Neural cell (in vitro differentiated cells): Measurements from ENCODE around the gene ATF6. TPM values are rescaled to one million over a fixed set of nuclear protein-coding genes. Genes with fewer than 3 reads are reported as not detected.

ENCODE experiments used
- H2AFZ ChIP-seq: fragments of 200-600, 300-800 bp; sonication (generic), shearing (Covaris generic); 2 replicates; pipeline ENCODE4 v1.6.0; 2014; ENCODE audit warnings: low read depth, mild to moderate bottlenecking, antibody characterized with exemption, low read length, moderate library complexity
- H3F3A ChIP-seq: fragments of 200-600 bp; shearing (Covaris generic); 2 replicates; pipeline ENCODE4 v1.6.1; 2016; ENCODE audit warnings: mild to moderate bottlenecking, moderate library complexity, mixed read lengths, antibody characterized with exemption, low read length; ENCODE audit not compliant: insufficient read depth, poor library complexity, severe bottlenecking
- H3K27ac ChIP-seq: fragments of 200-600, 300-800 bp; sonication (generic), shearing (Covaris generic); 2 replicates; pipeline ENCODE4 v1.5.1; 2014; ENCODE audit warnings: mild to moderate bottlenecking, low read length, moderate library complexity
- H3K27me3 ChIP-seq: fragments of 300-800, 200-600 bp; sonication (generic), shearing (Covaris generic); 2 replicates; pipeline ENCODE4 v1.6.0; 2014; ENCODE audit warnings: mild to moderate bottlenecking, low read depth, low read length, moderate library complexity; ENCODE audit not compliant: insufficient read depth
- H3K36me3 ChIP-seq: fragments of 300-800, 200-600 bp; sonication (generic), shearing (Covaris generic); 2 replicates; pipeline ENCODE4 v1.5.1; 2014; ENCODE audit warnings: mild to moderate bottlenecking, antibody characterized with exemption, low read length, moderate library complexity; ENCODE audit not compliant: insufficient read depth
- H3K4me2 ChIP-seq: fragments of 300-800, 200-600 bp; sonication (generic), shearing (Covaris generic); 2 replicates; pipeline ENCODE4 v1.6.0; 2014; ENCODE audit warnings: mild to moderate bottlenecking, low read length
- H3K4me3 ChIP-seq: fragments of 300-800, 200-600 bp; sonication (generic), shearing (Covaris generic); 2 replicates; pipeline ENCODE4 v1.5.1; 2014; ENCODE audit warnings: mild to moderate bottlenecking, low read length, moderate library complexity
- H3K79me2 ChIP-seq: fragments of 200-600 bp; shearing (Covaris generic); replicated peaks from 2 replicates; pipeline ENCODE4 v1.6.0; 2014; ENCODE audit warnings: mild to moderate bottlenecking, low read length, moderate library complexity; ENCODE audit not compliant: insufficient read depth
- H3K9ac ChIP-seq: fragments of 300-800, 200-600 bp; sonication (generic), shearing (Covaris generic); 2 replicates; pipeline ENCODE4 v1.6.1; 2016; ENCODE audit warnings: mild to moderate bottlenecking, low read length, mixed read lengths
- H3K9me2 ChIP-seq: fragments of 200-600 bp; shearing (Covaris generic); 2 replicates; pipeline ENCODE4 v1.6.1; 2016; ENCODE audit warnings: mild to moderate bottlenecking, low read length, mixed read lengths; ENCODE audit not compliant: insufficient read depth
- H3K9me3 ChIP-seq: fragments of 200-600, 300-800 bp; sonication (generic), shearing (Covaris generic); 2 replicates; pipeline ENCODE4 v1.6.1; 2016; ENCODE audit warnings: mild to moderate bottlenecking, mixed run types, low read length, moderate library complexity, mixed read lengths
- H4K20me1 ChIP-seq: fragments of 200-600 bp; shearing (Covaris generic); 2 replicates; pipeline ENCODE4 v1.6.1; 2016; ENCODE audit warnings: mild to moderate bottlenecking, mixed run types; ENCODE audit not compliant: insufficient read depth
- CTCF ChIP-seq: fragments of 450-650 bp; IDR thresholded peaks from 2 replicates; pipeline ENCODE4 v1.5.1; 2014; ENCODE audit warnings: antibody characterized with exemption, mild to moderate bottlenecking, moderate library complexity; ENCODE audit not compliant: poor library complexity, severe bottlenecking
- EP300 ChIP-seq: fragments of 450-650 bp; conservative IDR thresholded peaks from 2 replicates; pipeline ENCODE4 v1.6.1; 2014; ENCODE audit warnings: antibody characterized with exemption, mild to moderate bottlenecking, moderate library complexity; ENCODE audit not compliant: poor library complexity, severe bottlenecking
- EZH2 ChIP-seq: fragments of 200-600, 300-800 bp; shearing (Covaris generic), sonication (generic); IDR thresholded peaks from 2 replicates; pipeline ENCODE4 v1.6.1; 2014; ENCODE audit warnings: antibody characterized with exemption, low read length, borderline replicate concordance, mild to moderate bottlenecking; ENCODE audit not compliant: insufficient read depth, poor library complexity, severe bottlenecking
- MXI1 ChIP-seq: fragments of 450-650 bp; conservative IDR thresholded peaks from 2 replicates; pipeline ENCODE4 v1.6.1; 2014; ENCODE audit warnings: antibody characterized with exemption, mild to moderate bottlenecking; ENCODE audit not compliant: poor library complexity, severe bottlenecking
- POLR2AphosphoS5 ChIP-seq: IDR thresholded peaks from 2 replicates; pipeline ENCODE4 v1.6.1; 2012
- RAD21 ChIP-seq: fragments of 450-650 bp; conservative IDR thresholded peaks from 2 replicates; pipeline ENCODE4 v1.6.1; 2014; ENCODE audit warnings: antibody characterized with exemption, mild to moderate bottlenecking, moderate library complexity
- REST ChIP-seq: IDR thresholded peaks from 2 replicates; pipeline ENCODE4 v1.6.1; 2012; ENCODE audit warnings: borderline replicate concordance
- SMC3 ChIP-seq: fragments of 450-650 bp; conservative IDR thresholded peaks from 2 replicates; pipeline ENCODE4 v1.6.1; 2014; ENCODE audit warnings: antibody characterized with exemption, mild to moderate bottlenecking, moderate library complexity; ENCODE audit not compliant: poor library complexity
- TAF1 ChIP-seq: IDR thresholded peaks from 2 replicates; pipeline ENCODE4 v1.6.1; 2012; ENCODE audit warnings: low read depth
- polyA plus RNA-seq: library from polyadenylated mRNA; depleted of rRNA; stranded (reverse); fragments of >200 nt; gene quantifications from 2 replicates; pipeline ENCODE4 v1.2.3, GENCODE V29; 2014

ATF6 gene
- polyA plus RNA-seq, 1 donor from 2014 or later: 16.6 TPM

GRCh38 chr1:161946071-161946987 lies 180.2 kb downstream of the ATF6 start:
- no peaks in the 10 kb centered on the region for H3K27me3 ChIP-seq
- H4K20me1 ChIP-seq: no peaks in the 10 kb centered on the region
- H3F3A ChIP-seq: no peaks in the 10 kb centered on the region
- no peak for TF ChIP-seq TAF1
- no peak for TF ChIP-seq MXI1
- TF ChIP-seq RAD21: no peak
- TF ChIP-seq SMC3: no peak
- TF ChIP-seq POLR2AphosphoS5: no peak
- no peak for TF ChIP-seq REST
- no peak for TF ChIP-seq EZH2
- no peak for TF ChIP-seq EP300
- TF ChIP-seq CTCF: no peak
- H3K4me2 ChIP-seq: no peak overlapping the region
- no peaks in the 10 kb centered on the region for H3K36me3 ChIP-seq
- H3K4me3 ChIP-seq: no peak overlapping the region
- H3K9ac ChIP-seq: no peak overlapping the region
- H3K27ac ChIP-seq: no peak overlapping the region
- no peaks in the 10 kb centered on the region for H3K9me2 ChIP-seq
- H2AFZ ChIP-seq: no peak overlapping the region
- H3K9me3 ChIP-seq: no peaks in the 10 kb centered on the region
- no peaks in the 10 kb centered on the region for H3K79me2 ChIP-seq

GRCh38 chr1:161948435-161948834 lies 182.3 kb downstream of the ATF6 start:
- no peak overlapping the region for H3K4me2 ChIP-seq
- no peaks in the 10 kb centered on the region for H3K36me3 ChIP-seq
- no peak for TF ChIP-seq EP300
- no peak for TF ChIP-seq MXI1
- TF ChIP-seq CTCF: no peak
- TF ChIP-seq REST: no peak
- no peak for TF ChIP-seq EZH2
- TF ChIP-seq TAF1: no peak
- no peak for TF ChIP-seq RAD21
- no peak for TF ChIP-seq POLR2AphosphoS5
- no peak for TF ChIP-seq SMC3
- no peaks in the 10 kb centered on the region for H3K9me3 ChIP-seq
- H4K20me1 ChIP-seq: no peaks in the 10 kb centered on the region
- no peaks in the 10 kb centered on the region for H3K27me3 ChIP-seq
- no peak overlapping the region for H3K4me3 ChIP-seq
- no peak overlapping the region for H2AFZ ChIP-seq
- H3K79me2 ChIP-seq: no peaks in the 10 kb centered on the region
- no peaks in the 10 kb centered on the region for H3K9me2 ChIP-seq
- H3K27ac ChIP-seq: no peak overlapping the region
- H3K9ac ChIP-seq: no peak overlapping the region
- H3F3A ChIP-seq: no peaks in the 10 kb centered on the region
